ENCODE results near the gene ZNF302. TPM values are rescaled to one million over a fixed set of nuclear protein-coding genes. Genes with fewer than 3 reads are reported as not detected.

The ZNF302 gene
- total RNA-seq = 13.2 and 15.1 TPM in 2 replicates

- TF ChIP-seq CTCF (IDR thresholded peaks at IDR 0.05; ENCODE audit: insufficient read depth, low read depth, low read length) = no peak
- H3K4me3 ChIP-seq (ENCODE audit: low read depth, low read length) = peak within 1 kb of the TSS; percentile 76
- peak; percentile 98 for DNase-seq (ENCODE audit: low read depth)
Measured at GRCh38 chr19:34677386-34678084, at the start of gene ZNF302. TSS of gene ZNF302 (plus strand) at chr19:34677678. CDS start at chr19:34678805, 1,127 bp downstream.

GRCh38 chr19:34633802-34634201, 43.7 kb upstream of the ZNF302 start:
- no peak for TF ChIP-seq CTCF (IDR thresholded peaks at IDR 0.05; ENCODE audit: insufficient read depth, low read depth, low read length)
- DNase-seq (ENCODE audit: low read depth) = no peak
- no peak overlapping the region for H3K4me3 ChIP-seq (ENCODE audit: low read depth, low read length)

- peak; percentile 76 for DNase-seq (ENCODE audit: low read depth)
- peak; percentile 76 for TF ChIP-seq CTCF (IDR thresholded peaks at IDR 0.05; ENCODE audit: insufficient read depth, low read depth, low read length)
- no peak overlapping the region for H3K4me3 ChIP-seq (ENCODE audit: low read depth, low read length)
Measured at GRCh38 chr19:34639491-34640085, 37.9 kb upstream of the ZNF302 start.

- H3K4me3 ChIP-seq (ENCODE audit: low read depth, low read length) = no peak overlapping the region
- no peak for DNase-seq (ENCODE audit: low read depth)
- no peak for TF ChIP-seq CTCF (IDR thresholded peaks at IDR 0.05; ENCODE audit: insufficient read depth, low read depth, low read length)
Measured at GRCh38 chr19:34642241-34642640, 35.2 kb upstream of the ZNF302 start.

GRCh38 chr19:34644991-34645461, 32.5 kb upstream of the ZNF302 start:
- no peak for TF ChIP-seq CTCF (IDR thresholded peaks at IDR 0.05; ENCODE audit: insufficient read depth, low read depth, low read length)
- no peak for DNase-seq (ENCODE audit: low read depth)
- H3K4me3 ChIP-seq (ENCODE audit: low read depth, low read length) = no peak overlapping the region

GRCh38 chr19:34645551-34645950, 31.9 kb upstream of the ZNF302 start:
- DNase-seq (ENCODE audit: low read depth) = peak; percentile 5
- TF ChIP-seq CTCF (IDR thresholded peaks at IDR 0.05; ENCODE audit: insufficient read depth, low read depth, low read length) = no peak
- H3K4me3 ChIP-seq (ENCODE audit: low read depth, low read length) = no peak overlapping the region

Data from fibroblast of villous mesenchyme (primary cell).